ENCODE data around the gene TRIM69.

TRIM69 gene

DNA sequence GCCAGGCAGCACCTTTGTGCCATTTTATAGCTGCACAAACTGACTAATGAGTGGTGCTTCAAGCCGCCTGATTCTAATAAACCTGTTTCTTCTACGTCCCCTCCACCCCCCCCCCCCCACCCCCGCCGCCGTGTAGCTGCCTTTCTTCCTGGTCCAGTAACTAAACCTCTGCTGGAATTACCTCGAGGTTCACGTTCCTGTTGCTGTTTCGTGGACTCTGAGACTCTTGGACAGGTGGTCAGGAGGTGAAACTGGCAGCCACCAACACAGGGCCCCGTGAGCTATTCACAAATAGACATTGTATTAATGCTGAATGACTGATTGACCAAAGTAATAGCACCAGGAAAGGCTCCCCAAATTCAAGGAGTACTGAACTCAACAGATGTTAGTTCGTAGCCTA lies 73.9 kb downstream of the TRIM69 start:
- no peaks in the 10 kb centered on the region for H3K27me3 ChIP-seq (ENCODE audit: insufficient read depth, poor library complexity, severe bottlenecking)
- H3K27ac ChIP-seq (replicated peaks) = no peak overlapping the region
- TF ChIP-seq REST (IDR thresholded peaks at IDR 0.05; ENCODE audit: insufficient replicate concordance, low read depth) (no peak), GABPA (IDR thresholded peaks at IDR 0.05; ENCODE audit: low read depth) (no peak), POLR2AphosphoS5 (IDR thresholded peaks at IDR 0.05; ENCODE audit: low read depth) (no peak), SPI1 (IDR thresholded peaks at IDR 0.05; ENCODE audit: borderline replicate concordance, low read depth) (no peak)
- TF ChIP-seq, protein P1, sequence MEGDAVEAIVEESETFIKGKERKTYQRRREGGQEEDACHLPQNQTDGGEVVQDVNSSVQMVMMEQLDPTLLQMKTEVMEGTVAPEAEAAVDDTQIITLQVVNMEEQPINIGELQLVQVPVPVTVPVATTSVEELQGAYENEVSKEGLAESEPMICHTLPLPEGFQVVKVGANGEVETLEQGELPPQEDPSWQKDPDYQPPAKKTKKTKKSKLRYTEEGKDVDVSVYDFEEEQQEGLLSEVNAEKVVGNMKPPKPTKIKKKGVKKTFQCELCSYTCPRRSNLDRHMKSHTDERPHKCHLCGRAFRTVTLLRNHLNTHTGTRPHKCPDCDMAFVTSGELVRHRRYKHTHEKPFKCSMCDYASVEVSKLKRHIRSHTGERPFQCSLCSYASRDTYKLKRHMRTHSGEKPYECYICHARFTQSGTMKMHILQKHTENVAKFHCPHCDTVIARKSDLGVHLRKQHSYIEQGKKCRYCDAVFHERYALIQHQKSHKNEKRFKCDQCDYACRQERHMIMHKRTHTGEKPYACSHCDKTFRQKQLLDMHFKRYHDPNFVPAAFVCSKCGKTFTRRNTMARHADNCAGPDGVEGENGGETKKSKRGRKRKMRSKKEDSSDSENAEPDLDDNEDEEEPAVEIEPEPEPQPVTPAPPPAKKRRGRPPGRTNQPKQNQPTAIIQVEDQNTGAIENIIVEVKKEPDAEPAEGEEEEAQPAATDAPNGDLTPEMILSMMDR (IDR thresholded peaks at IDR 0.05; ENCODE audit: insufficient read depth, low read length) = no peak
- H3K4me3 ChIP-seq (replicated peaks; ENCODE audit: insufficient read depth, low read length) = no peak overlapping the region
- DNase-seq (ENCODE audit: low read depth in 1 of 2, low spot score in 1 of 2) = no peak

DNA sequence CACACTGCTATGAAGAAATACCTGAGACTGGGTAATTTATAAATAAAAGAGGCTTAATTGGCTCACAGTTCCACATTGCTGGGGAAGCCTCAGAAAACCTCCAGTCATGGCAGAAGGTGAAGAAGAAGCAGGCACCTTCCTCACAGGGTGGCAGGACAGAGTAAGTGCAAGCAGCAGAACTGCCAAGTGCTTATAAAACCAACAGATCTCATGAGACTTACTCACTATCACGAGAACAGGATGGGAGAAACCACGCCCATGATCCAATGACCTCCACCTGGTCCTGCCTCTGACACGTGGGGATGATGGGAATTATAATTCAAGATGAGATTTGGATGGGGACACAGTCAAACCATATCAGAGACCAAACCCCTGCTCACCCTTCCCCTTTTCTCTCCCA lies 75.0 kb downstream of the TRIM69 start:
- TF ChIP-seq REST (IDR thresholded peaks at IDR 0.05; ENCODE audit: insufficient replicate concordance, low read depth) (no peak), POLR2AphosphoS5 (IDR thresholded peaks at IDR 0.05; ENCODE audit: low read depth) (no peak), GABPA (IDR thresholded peaks at IDR 0.05; ENCODE audit: low read depth) (no peak), SPI1 (IDR thresholded peaks at IDR 0.05; ENCODE audit: borderline replicate concordance, low read depth) (no peak)
- TF ChIP-seq, protein P1 (IDR thresholded peaks at IDR 0.05; ENCODE audit: insufficient read depth, low read length) = no peak
- Histone ChIP-seq H3K27ac (replicated peaks) (no peak overlapping the region), H3K27me3 (ENCODE audit: insufficient read depth, poor library complexity, severe bottlenecking) (no peaks in the 10 kb centered on the region), H3K4me3 (replicated peaks; ENCODE audit: insufficient read depth, low read length) (no peak overlapping the region)
- DNase-seq (ENCODE audit: low read depth in 1 of 2, low spot score in 1 of 2) = no peak

- Histone ChIP-seq H3K27me3 (ENCODE audit: insufficient read depth, poor library complexity, severe bottlenecking) (no peaks in the 10 kb centered on the region), H3K27ac (replicated peaks) (no peak overlapping the region), H3K4me3 (replicated peaks; ENCODE audit: insufficient read depth, low read length) (no peak overlapping the region)
- TF ChIP-seq GABPA (IDR thresholded peaks at IDR 0.05; ENCODE audit: low read depth) (no peak), POLR2AphosphoS5 (IDR thresholded peaks at IDR 0.05; ENCODE audit: low read depth) (no peak), REST (IDR thresholded peaks at IDR 0.05; ENCODE audit: insufficient replicate concordance, low read depth) (no peak), SPI1 (IDR thresholded peaks at IDR 0.05; ENCODE audit: borderline replicate concordance, low read depth) (no peak)
- TF ChIP-seq, protein P1 (IDR thresholded peaks at IDR 0.05; ENCODE audit: insufficient read depth, low read length) = no peak
- no peak for DNase-seq (ENCODE audit: low read depth in 1 of 2, low spot score in 1 of 2)
Measured at GRCh38 chr15:44812029-44812517, 75.7 kb downstream of the TRIM69 start.
